CD4-positive, alpha-beta memory T cell (primary cell): ENCODE measurements around the gene NR3C2. TPM values are rescaled to one million over a fixed set of nuclear protein-coding genes. Genes with fewer than 3 reads are reported as not detected.
A peak's percentile ranks its signal among the peaks of the same experiment; 100 is the strongest.

Source experiments
- CTCF ChIA-PET: fragments of 350-600 bp; sonication (Branson Sonifier 250); formaldehyde crosslinking; loops from one replicate; lab custom pipeline; 2021; ENCODE audit warnings: inconsistent platforms; ENCODE audit not compliant: partially characterized antibody; lab: Charles Lee
- POLR2A ChIA-PET: fragments of 350-600 bp; sonication (Branson Sonifier 250); formaldehyde crosslinking; loops from one replicate; lab custom pipeline; 2021; ENCODE audit not compliant: partially characterized antibody; lab: Charles Lee
- DNase-seq, 5 donors: peaks; one replicate each; pipeline versions ENCODE4 v3.0.0 to v3.0.0-alpha.2; 2020 to 2022; ENCODE audit warnings: mixed read lengths in 1 of 5
- H3K27ac ChIP-seq: one replicate; pipeline ENCODE4 v1.7.0; 2013; ENCODE audit warnings: low read depth, low read length
- H3K27me3 ChIP-seq: 2 replicates; pipeline ENCODE4 v1.7.0; 2013; ENCODE audit warnings: mild to moderate bottlenecking, low read length, moderate library complexity; ENCODE audit not compliant: insufficient read depth
- H3K36me3 ChIP-seq: 2 replicates; pipeline ENCODE4 v1.7.0; 2013; ENCODE audit warnings: mild to moderate bottlenecking, low read length, moderate library complexity; ENCODE audit not compliant: insufficient read depth
- H3K4me1 ChIP-seq: 2 replicates; pipeline ENCODE4 v1.7.0; 2013; ENCODE audit warnings: mild to moderate bottlenecking, low read length, moderate library complexity; ENCODE audit not compliant: insufficient read depth
- H3K4me3 ChIP-seq, 2 donors: one replicate each; pipeline ENCODE4 v1.7.0; 2013; ENCODE audit warnings: low read length in 2 of 2, mild to moderate bottlenecking in 1 of 2
- H3K9me3 ChIP-seq, 2 donors: one replicate each; pipeline ENCODE4 v1.7.0; 2013; ENCODE audit warnings: low read length in 2 of 2, control low read depth in 1 of 2; ENCODE audit not compliant: control insufficient read depth in 1 of 2
- H3K27ac Mint-ChIP-seq, 7 donors: one replicate each; pipeline ENCODE4 v1.8.0; 2020 to 2021; ENCODE audit warnings: mixed read lengths in 7 of 7, mild to moderate bottlenecking in 6 of 7, inconsistent platforms in 3 of 7, moderate library complexity in 3 of 7
- H3K27me3 Mint-ChIP-seq, 2 donors: one replicate each; pipeline ENCODE4 v1.8.0; 2020 to 2021; ENCODE audit warnings: mixed read lengths in 2 of 2
- H3K36me3 Mint-ChIP-seq, 2 donors: one replicate each; pipeline ENCODE4 v1.8.0; 2020 to 2021; ENCODE audit warnings: mixed read lengths in 2 of 2, inconsistent platforms in 1 of 2, mild to moderate bottlenecking in 1 of 2
- H3K4me1 Mint-ChIP-seq, 4 donors: one replicate each; pipeline ENCODE4 v1.8.0; 2020 to 2021; ENCODE audit warnings: mixed read lengths in 4 of 4, mild to moderate bottlenecking in 1 of 4
- H3K4me3 Mint-ChIP-seq, 8 donors: one replicate each; pipeline ENCODE4 v1.8.0; 2020 to 2021; ENCODE audit warnings: mixed read lengths in 8 of 8, mild to moderate bottlenecking in 7 of 8, moderate library complexity in 6 of 8, inconsistent platforms in 3 of 8
- H3K9me3 Mint-ChIP-seq, 8 donors: one replicate each; pipeline ENCODE4 v1.8.0; 2020 to 2021; ENCODE audit warnings: mixed read lengths in 8 of 8, mild to moderate bottlenecking in 5 of 8, inconsistent platforms in 3 of 8, moderate library complexity in 1 of 8
- intact Hi-C: fragments of 100-400 bp; cut with micrococcal nuclease; formaldehyde crosslinking; loops from one replicate; pipeline ENCODE4 v1.15.1; 2023
- polyA plus RNA-seq, 2 donors: library from polyadenylated mRNA; unstranded; fragments of 300-500 nt; fragmentation: Illumina TruSeq; gene quantifications; one replicate each; pipeline ENCODE4 v1.2.3, GENCODE V29; 2021
- total RNA-seq, 2 experiments: library from RNA; stranded (reverse); gene quantifications; one replicate each; pipeline ENCODE4 v1.2.3, GENCODE V29; 2021

Gene NR3C2
- total and polyA plus RNA-seq, 4 experiments from 2014 or later = 4.9 to 50.9 (median 26.8) TPM

DNA sequence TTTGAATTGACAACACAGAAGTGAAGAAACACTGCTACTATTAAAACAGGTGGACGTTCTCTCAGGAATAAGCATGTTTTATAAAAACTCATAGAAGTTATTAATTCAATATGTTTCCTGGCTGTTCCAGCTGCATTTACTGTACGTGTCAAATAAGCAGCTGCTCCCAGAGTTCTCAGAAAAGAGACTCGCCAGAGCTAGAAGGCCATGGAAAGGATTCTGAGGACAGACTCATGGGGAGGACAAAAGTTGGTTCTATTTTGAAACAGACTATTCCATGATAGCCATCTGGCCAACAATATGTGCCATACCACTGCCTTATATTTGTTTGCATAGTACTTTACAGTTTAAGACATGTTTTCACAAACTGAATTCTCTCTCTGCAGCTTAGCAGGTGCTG, 136.5 kb downstream of the NR3C2 start:
- ChIA-PET POLR2A (no interaction called here), CTCF (no interaction called here)
- no peaks in the 10 kb centered on the region for H3K27me3 ChIP-seq
- Mint-ChIP-seq H3K27ac (no peak overlapping the region), H3K36me3 (peaks cover 6 to 13% of the 10 kb centered on the region in 2 donors), H3K4me1 (peaks cover 6 to 14% (median 11%) of the 10 kb centered on the region in 4 donors), H3K4me3 (no peak overlapping the region), H3K27me3 (no peaks in the 10 kb centered on the region), H3K9me3 (peaks cover 0 to 15% (median 1%) of the 10 kb centered on the region in 8 donors)
- no peaks in the 10 kb centered on the region for H3K4me1 ChIP-seq
- intact Hi-C loops = no loop called here
- no peak overlapping the region for H3K27ac ChIP-seq
- DNase-seq = no peak
- H3K36me3 ChIP-seq = no peaks in the 10 kb centered on the region
- H3K4me3 ChIP-seq = no peak overlapping the region
- H3K9me3 ChIP-seq = peaks cover 0 to 4% of the 10 kb centered on the region in 2 donors

DNA sequence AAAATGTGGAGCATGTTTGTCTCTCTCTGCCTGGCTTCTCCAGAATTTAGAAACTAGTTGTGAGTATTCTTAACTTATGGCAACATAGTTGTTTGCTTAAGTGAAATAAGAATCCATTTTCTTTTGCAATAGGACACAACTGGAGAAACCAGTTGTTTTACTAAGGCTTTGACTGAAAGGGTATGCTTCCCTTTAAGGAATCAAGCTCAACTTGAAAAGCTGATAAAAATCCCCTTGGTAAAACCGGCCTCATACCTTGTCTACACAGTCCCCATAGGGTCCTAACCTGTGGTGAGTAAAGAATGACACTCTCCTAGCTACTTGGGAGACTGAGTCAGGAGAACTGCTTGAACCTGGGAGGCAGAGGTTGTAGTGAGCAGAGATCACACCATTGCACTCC, 139.8 kb downstream of the NR3C2 start:
- POLR2A ChIA-PET = no interaction called here
- H3K4me1 Mint-ChIP-seq = peaks cover 0 to 24% (median 8%) of the 10 kb centered on the region in 4 donors
- H3K36me3 ChIP-seq = no peaks in the 10 kb centered on the region

DNA sequence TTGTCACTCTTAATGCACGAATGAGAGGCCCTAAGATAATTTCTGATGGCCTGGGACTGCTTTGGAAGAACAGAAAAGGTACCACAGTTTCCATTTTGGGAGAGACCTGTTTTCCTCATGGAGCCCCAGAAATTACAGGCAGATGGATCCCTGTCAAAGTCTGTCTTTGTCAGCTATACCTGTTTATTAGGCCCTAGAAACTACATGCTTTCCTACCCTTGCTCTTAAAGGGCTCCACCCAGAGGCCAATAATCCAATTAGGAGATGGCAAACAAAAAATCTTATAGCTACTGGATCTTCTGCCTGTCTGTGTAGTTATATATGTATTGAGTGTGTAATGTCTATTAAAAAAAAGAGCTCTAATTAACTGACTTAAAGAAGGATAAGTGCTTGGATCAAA, 141.3 kb downstream of the NR3C2 start:
- H3K4me3 Mint-ChIP-seq = no peak overlapping the region
- POLR2A ChIA-PET = interaction anchor here (1.0 kb wide), 1 partner anchor 245 kb away, joined by 3 read pairs; no protein-coding TSS in a partner anchor

More for the DNA sequence above, 139.8 kb downstream of the NR3C2 start:
- intact Hi-C loops = no loop called here
- peak overlapping the region in 1 of 7 donors; percentile 4 for H3K27ac Mint-ChIP-seq
- Histone ChIP-seq H3K9me3 (peaks cover 0 to 4% of the 10 kb centered on the region in 2 donors), H3K27me3 (no peaks in the 10 kb centered on the region), H3K27ac (no peak overlapping the region), H3K4me1 (no peaks in the 10 kb centered on the region), H3K4me3 (no peak overlapping the region)
- no peak for DNase-seq
- H3K9me3 Mint-ChIP-seq = peaks cover 0 to 17% (median 3%) of the 10 kb centered on the region in 8 donors
- peaks cover 11 to 21% of the 10 kb centered on the region in 2 donors for H3K36me3 Mint-ChIP-seq
- no peak overlapping the region for H3K4me3 Mint-ChIP-seq
- no peaks in the 10 kb centered on the region for H3K27me3 Mint-ChIP-seq
- CTCF ChIA-PET = interaction anchor here (0.6 to 1.5 kb wide), 2 partner anchors 12 to 69 kb away, joined by 3 to 5 read pairs; no protein-coding TSS in a partner anchor

DNA sequence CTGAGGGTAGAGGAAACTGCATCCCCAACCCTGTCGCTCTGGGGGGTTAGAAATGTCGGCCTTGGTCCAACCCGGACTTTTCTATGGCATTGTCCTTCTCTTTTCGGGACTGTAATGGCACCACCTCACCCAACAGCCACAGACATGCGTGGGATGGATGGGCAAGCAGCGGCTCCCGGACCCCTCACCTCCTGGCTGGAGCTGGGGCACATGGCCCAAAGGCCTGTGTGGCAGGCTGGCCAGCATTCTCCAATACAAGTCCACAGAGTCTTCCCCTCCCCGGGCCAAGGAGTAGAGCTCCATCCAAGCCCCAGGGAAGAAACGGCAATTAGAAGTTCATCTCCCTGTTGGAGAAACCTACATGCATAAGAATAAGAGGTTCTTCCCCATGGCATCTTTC, 142.9 kb downstream of the NR3C2 start:
- H3K4me3 Mint-ChIP-seq = peak overlapping the region in 1 of 8 donors; percentile 5
- H3K9me3 Mint-ChIP-seq = peaks cover 0 to 17% (median 3%) of the 10 kb centered on the region in 8 donors

More for the DNA sequence above, 141.3 kb downstream of the NR3C2 start:
- Histone ChIP-seq H3K4me1 (no peaks in the 10 kb centered on the region), H3K36me3 (no peaks in the 10 kb centered on the region), H3K4me3 (no peak overlapping the region), H3K27ac (no peak overlapping the region), H3K9me3 (peaks cover 0 to 4% of the 10 kb centered on the region in 2 donors), H3K27me3 (no peaks in the 10 kb centered on the region)
- Mint-ChIP-seq H3K4me1 (peaks cover 0 to 20% (median 11%) of the 10 kb centered on the region in 4 donors), H3K27ac (peak overlapping the region in 1 of 7 donors; percentile 42), H3K9me3 (peaks cover 0 to 17% (median 3%) of the 10 kb centered on the region in 8 donors), H3K36me3 (peaks cover 10 to 21% of the 10 kb centered on the region in 2 donors), H3K27me3 (no peaks in the 10 kb centered on the region)
- intact Hi-C loops = no loop called here
- no peak for DNase-seq
- CTCF ChIA-PET = no interaction called here

DNA sequence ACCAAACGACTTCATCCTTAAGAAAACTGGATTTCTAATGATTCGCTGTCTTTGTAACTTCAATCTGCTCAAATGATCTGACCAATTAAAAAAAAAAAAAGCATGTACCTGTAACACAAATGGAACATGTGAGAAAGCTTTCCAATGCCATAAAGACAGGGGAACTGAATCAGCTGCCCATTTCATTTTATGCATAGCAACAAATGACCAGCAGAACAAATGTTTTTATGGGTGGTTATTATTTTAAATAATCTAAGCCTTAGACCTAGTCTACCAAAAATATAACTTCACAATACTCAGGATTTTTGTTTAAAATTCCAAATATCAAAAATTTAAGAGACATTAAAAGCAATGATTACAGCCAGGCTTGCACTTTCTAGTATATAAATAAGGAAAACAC, 145.7 kb downstream of the NR3C2 start:
- Mint-ChIP-seq H3K4me3 (no peak overlapping the region), H3K27ac (peak overlapping the region in 1 of 7 donors; percentile 51), H3K9me3 (peaks cover 0 to 9% (median 3%) of the 10 kb centered on the region in 8 donors), H3K27me3 (no peaks in the 10 kb centered on the region), H3K4me1 (peaks cover 21 to 32% (median 24%) of the 10 kb centered on the region in 4 donors), H3K36me3 (peaks cover 8 to 12% of the 10 kb centered on the region in 2 donors)
- H3K4me1 ChIP-seq = no peaks in the 10 kb centered on the region
- H3K9me3 ChIP-seq = peaks cover 0 to 4% of the 10 kb centered on the region in 2 donors
- no peak overlapping the region for H3K4me3 ChIP-seq
- H3K36me3 ChIP-seq = no peaks in the 10 kb centered on the region
- CTCF ChIA-PET = interaction anchor here (0.7 kb wide), 1 partner anchor 105 kb away, joined by 3 read pairs; no protein-coding TSS in a partner anchor
- intact Hi-C loops = no loop called here
- no peak overlapping the region for H3K27ac ChIP-seq
- no peaks in the 10 kb centered on the region for H3K27me3 ChIP-seq
- POLR2A ChIA-PET = no interaction called here
- DNase-seq = no peak

More for the DNA sequence above, 142.9 kb downstream of the NR3C2 start:
- no peaks in the 10 kb centered on the region for H3K27me3 Mint-ChIP-seq
- ChIA-PET CTCF (interaction anchor here (0.6 kb wide), 1 partner anchor 12 kb away, joined by 3 read pairs; no protein-coding TSS in a partner anchor), POLR2A (no interaction called here)
- Histone ChIP-seq H3K36me3 (no peaks in the 10 kb centered on the region), H3K4me3 (no peak overlapping the region), H3K4me1 (no peaks in the 10 kb centered on the region), H3K27me3 (no peaks in the 10 kb centered on the region), H3K27ac (no peak overlapping the region), H3K9me3 (peaks cover 0 to 4% of the 10 kb centered on the region in 2 donors)
- no peak for DNase-seq
- intact Hi-C loops = no loop called here
- peaks cover 8 to 27% (median 15%) of the 10 kb centered on the region in 4 donors for H3K4me1 Mint-ChIP-seq
- peaks cover 8 to 19% of the 10 kb centered on the region in 2 donors for H3K36me3 Mint-ChIP-seq
- H3K27ac Mint-ChIP-seq = no peak overlapping the region

DNA sequence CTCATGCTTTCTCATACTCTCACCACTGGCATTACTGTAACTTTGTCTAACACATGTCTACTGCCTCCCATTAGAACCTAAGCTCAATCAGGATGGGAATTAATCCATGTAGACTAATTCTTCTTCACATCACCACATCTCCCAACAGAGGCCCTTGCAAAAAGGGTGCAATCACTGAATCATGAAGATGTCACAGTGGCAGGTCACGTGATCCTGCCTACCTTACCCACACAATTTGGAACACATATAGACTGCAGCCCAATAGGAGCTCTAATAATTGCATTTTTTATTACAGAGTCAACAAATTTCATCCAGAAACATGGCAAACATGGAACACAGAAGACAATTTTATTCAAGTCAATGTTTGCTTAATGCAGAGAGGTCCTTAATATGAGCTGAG, 146.6 kb downstream of the NR3C2 start:
- Mint-ChIP-seq H3K9me3 (peaks cover 0 to 3% (median 0%) of the 10 kb centered on the region in 8 donors), H3K4me1 (peaks cover 21 to 32% (median 27%) of the 10 kb centered on the region in 4 donors), H3K36me3 (peaks cover 6 to 8% of the 10 kb centered on the region in 2 donors), H3K4me3 (peak overlapping the region in 1 of 8 donors; percentile 41), H3K27me3 (no peaks in the 10 kb centered on the region), H3K27ac (no peak overlapping the region)
- DNase-seq = no peak
- ChIA-PET CTCF (interaction anchor here (0.9 kb wide), 1 partner anchor 251 kb away, joined by 3 read pairs; no protein-coding TSS in a partner anchor), POLR2A (interaction anchor here (1.6 kb wide), 1 partner anchor 147 kb away, joined by 4 read pairs; the partner anchor contains the start of gene NR3C2)
- H3K9me3 ChIP-seq = no peaks in the 10 kb centered on the region
- no peaks in the 10 kb centered on the region for H3K36me3 ChIP-seq
- H3K27me3 ChIP-seq = no peaks in the 10 kb centered on the region
- H3K4me3 ChIP-seq = no peak overlapping the region
- intact Hi-C loops = no loop called here
- no peak overlapping the region for H3K27ac ChIP-seq
- no peaks in the 10 kb centered on the region for H3K4me1 ChIP-seq

DNA sequence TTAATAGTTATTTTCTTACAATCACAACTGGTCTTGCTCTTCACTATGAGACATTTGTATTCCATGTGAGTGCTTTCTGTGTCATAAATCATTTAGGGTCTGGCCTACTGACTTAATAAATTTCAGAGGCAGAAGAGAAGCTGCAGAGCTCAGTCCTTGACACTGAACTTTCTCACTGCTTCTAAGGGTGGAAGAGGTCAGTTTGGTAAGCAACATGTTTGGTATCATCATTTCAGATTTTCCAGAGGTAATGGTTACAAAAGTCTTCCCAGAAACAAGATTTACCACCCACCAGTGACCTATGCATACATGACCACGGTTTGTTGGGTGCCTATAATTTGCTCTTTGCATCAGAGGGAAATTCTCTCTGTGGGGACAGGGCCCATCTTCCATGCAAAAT, 148.6 kb downstream of the NR3C2 start:
- H3K27me3 ChIP-seq = no peaks in the 10 kb centered on the region
- DNase-seq = no peak
- Mint-ChIP-seq H3K4me1 (peaks cover 24 to 38% (median 31%) of the 10 kb centered on the region in 4 donors), H3K9me3 (no peaks in the 10 kb centered on the region), H3K27ac (no peak overlapping the region), H3K36me3 (peaks cover 0 to 3% of the 10 kb centered on the region in 2 donors), H3K27me3 (no peaks in the 10 kb centered on the region), H3K4me3 (no peak overlapping the region)
- H3K9me3 ChIP-seq = no peaks in the 10 kb centered on the region
- no peaks in the 10 kb centered on the region for H3K36me3 ChIP-seq
- no peaks in the 10 kb centered on the region for H3K4me1 ChIP-seq
- ChIA-PET CTCF (no interaction called here), POLR2A (no interaction called here)
- no peak overlapping the region for H3K27ac ChIP-seq
- intact Hi-C loops = no loop called here
- no peak overlapping the region for H3K4me3 ChIP-seq
